ENCODE data around the gene CTF1.
A peak's percentile ranks its signal among the peaks of the same experiment; 100 is the strongest.

Gene CTF1

GRCh38 chr16:30896261-30896888, at the start of gene CTF1:
Gene CTF1 (plus strand): TSS chr16:30896614. CDS start chr16:30896644, 30 bp downstream.
- DNase-seq = no peak
- Histone ChIP-seq H3K4me1 (ENCODE audit: low read length) (peaks cover 14% of the 10 kb centered on the region), H3K4me3 (ENCODE audit: low read length) (peak within 1 kb of the TSS; percentile 58)

DNA sequence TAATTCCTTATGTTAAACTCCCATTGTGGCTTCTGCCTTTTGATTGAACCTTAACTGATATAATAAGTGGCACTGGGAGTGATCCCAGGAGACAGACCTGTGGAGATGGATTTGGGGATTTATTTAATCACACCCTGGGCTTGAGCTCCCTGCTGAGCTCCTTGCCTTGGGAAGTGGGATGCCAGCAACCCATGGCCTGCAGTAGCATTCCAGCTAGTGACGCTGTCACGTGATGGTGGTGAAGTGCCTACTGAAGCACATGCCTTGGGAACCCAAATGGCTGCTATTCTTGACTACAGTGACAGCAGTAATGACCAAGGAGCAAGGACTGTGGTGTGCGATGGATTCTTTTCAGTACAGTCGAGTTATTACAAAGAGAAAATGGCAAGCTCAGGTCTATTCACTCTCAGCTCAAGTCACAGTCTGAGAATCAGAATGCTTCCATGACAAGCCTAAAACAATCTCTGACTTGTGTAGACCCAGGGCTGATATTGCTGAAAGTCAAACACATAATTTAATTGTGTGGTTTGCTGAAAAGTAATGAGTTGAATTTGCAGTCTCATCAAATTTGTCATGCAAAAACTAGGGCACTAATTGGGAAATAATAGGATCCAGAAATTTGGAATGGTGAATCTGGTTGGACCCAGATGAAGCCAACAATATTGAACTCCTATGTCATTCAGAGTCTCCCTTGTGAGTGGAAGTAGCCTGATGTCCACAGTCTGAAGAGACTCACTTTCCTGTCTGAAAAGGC, 49.6 kb upstream of the CTF1 start:
- H3K27ac ChIP-seq (ENCODE audit: low read length) = no peak overlapping the region
- peaks cover 7% of the 10 kb centered on the region for H3K4me1 ChIP-seq (ENCODE audit: low read length)
- no peak for TF ChIP-seq EZH2 (optimal IDR thresholded peaks at IDR 0.05; ENCODE audit: low read depth, low read length)
- TF ChIP-seq, protein P1, sequence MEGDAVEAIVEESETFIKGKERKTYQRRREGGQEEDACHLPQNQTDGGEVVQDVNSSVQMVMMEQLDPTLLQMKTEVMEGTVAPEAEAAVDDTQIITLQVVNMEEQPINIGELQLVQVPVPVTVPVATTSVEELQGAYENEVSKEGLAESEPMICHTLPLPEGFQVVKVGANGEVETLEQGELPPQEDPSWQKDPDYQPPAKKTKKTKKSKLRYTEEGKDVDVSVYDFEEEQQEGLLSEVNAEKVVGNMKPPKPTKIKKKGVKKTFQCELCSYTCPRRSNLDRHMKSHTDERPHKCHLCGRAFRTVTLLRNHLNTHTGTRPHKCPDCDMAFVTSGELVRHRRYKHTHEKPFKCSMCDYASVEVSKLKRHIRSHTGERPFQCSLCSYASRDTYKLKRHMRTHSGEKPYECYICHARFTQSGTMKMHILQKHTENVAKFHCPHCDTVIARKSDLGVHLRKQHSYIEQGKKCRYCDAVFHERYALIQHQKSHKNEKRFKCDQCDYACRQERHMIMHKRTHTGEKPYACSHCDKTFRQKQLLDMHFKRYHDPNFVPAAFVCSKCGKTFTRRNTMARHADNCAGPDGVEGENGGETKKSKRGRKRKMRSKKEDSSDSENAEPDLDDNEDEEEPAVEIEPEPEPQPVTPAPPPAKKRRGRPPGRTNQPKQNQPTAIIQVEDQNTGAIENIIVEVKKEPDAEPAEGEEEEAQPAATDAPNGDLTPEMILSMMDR (IDR thresholded peaks at IDR 0.05; ENCODE audit: low read length) = no peak
- TF ChIP-seq EZH2phosphoT487 (IDR thresholded peaks at IDR 0.05; ENCODE audit: low read length) = no peak
- H3K4me3 ChIP-seq (ENCODE audit: low read length) = no peak overlapping the region
- H3K79me2 ChIP-seq (ENCODE audit: low read length) = no peaks in the 10 kb centered on the region
- no peak overlapping the region for H3K9ac ChIP-seq (ENCODE audit: low read length)
- H3K9me2 ChIP-seq (replicated peaks; ENCODE audit: insufficient read depth, low read length) = no peaks in the 10 kb centered on the region
- H3K9me3 ChIP-seq (replicated peaks; ENCODE audit: insufficient read depth, low read length) = no peaks in the 10 kb centered on the region
- H3K36me3 ChIP-seq (replicated peaks; ENCODE audit: insufficient read depth, low read length) = no peaks in the 10 kb centered on the region
- DNase-seq = no peak
- H3F3A ChIP-seq (ENCODE audit: insufficient read depth, low read length) = no peaks in the 10 kb centered on the region; the same call in 1 of the 2 replicates
- no peaks in the 10 kb centered on the region for H4K20me1 ChIP-seq (ENCODE audit: insufficient read depth, low read length)
- no peak overlapping the region for H3K4me2 ChIP-seq (ENCODE audit: low read depth, low read length)
- H3K27me3 ChIP-seq (replicated peaks; ENCODE audit: insufficient read depth, low read length) = no peaks in the 10 kb centered on the region
- H2AFZ ChIP-seq (ENCODE audit: low read length) = no peak overlapping the region

More at GRCh38 chr16:30896261-30896888, at the start of gene CTF1:
- no peaks in the 10 kb centered on the region for H3K9me2 ChIP-seq (replicated peaks; ENCODE audit: insufficient read depth, low read length)
- peak within 1 kb of the TSS; percentile 24; the same call in 1 of the 2 replicates for H3K9ac ChIP-seq (ENCODE audit: low read length)
- no peaks in the 10 kb centered on the region for H3K36me3 ChIP-seq (replicated peaks; ENCODE audit: insufficient read depth, low read length)
- TF ChIP-seq, protein P1 (IDR thresholded peaks at IDR 0.05; ENCODE audit: low read length) = no peak
- TF ChIP-seq EZH2phosphoT487 (IDR thresholded peaks at IDR 0.05; ENCODE audit: low read length) = no peak
- no peak for TF ChIP-seq EZH2 (optimal IDR thresholded peaks at IDR 0.05; ENCODE audit: low read depth, low read length)
- peaks cover 25% of the 10 kb centered on the region for H3F3A ChIP-seq (ENCODE audit: insufficient read depth, low read length)
- H4K20me1 ChIP-seq (ENCODE audit: insufficient read depth, low read length) = no peaks in the 10 kb centered on the region
- H3K27ac ChIP-seq (ENCODE audit: low read length) = no peak within 1 kb of the TSS
- H3K27me3 ChIP-seq (replicated peaks; ENCODE audit: insufficient read depth, low read length) = no peaks in the 10 kb centered on the region
- no peaks in the 10 kb centered on the region for H3K9me3 ChIP-seq (replicated peaks; ENCODE audit: insufficient read depth, low read length)
- peak within 1 kb of the TSS; percentile 56 for H3K4me2 ChIP-seq (ENCODE audit: low read depth, low read length)
- H2AFZ ChIP-seq (ENCODE audit: low read length) = peak within 1 kb of the TSS; percentile 94
- no peaks in the 10 kb centered on the region for H3K79me2 ChIP-seq (ENCODE audit: low read length)

GRCh38 chr16:30850246-30850645, 46.2 kb upstream of the CTF1 start:
- Histone ChIP-seq H2AFZ (ENCODE audit: low read length) (no peak overlapping the region), H3K4me3 (ENCODE audit: low read length) (no peak overlapping the region), H3K36me3 (replicated peaks; ENCODE audit: insufficient read depth, low read length) (no peaks in the 10 kb centered on the region), H3K9me2 (replicated peaks; ENCODE audit: insufficient read depth, low read length) (no peaks in the 10 kb centered on the region), H3K79me2 (ENCODE audit: low read length) (no peaks in the 10 kb centered on the region), H3F3A (ENCODE audit: insufficient read depth, low read length) (no peaks in the 10 kb centered on the region), H3K4me1 (ENCODE audit: low read length) (peaks cover 3% of the 10 kb centered on the region), H3K27ac (ENCODE audit: low read length) (no peak overlapping the region), H4K20me1 (ENCODE audit: insufficient read depth, low read length) (no peaks in the 10 kb centered on the region), H3K9ac (ENCODE audit: low read length) (no peak overlapping the region), H3K9me3 (replicated peaks; ENCODE audit: insufficient read depth, low read length) (no peaks in the 10 kb centered on the region), H3K27me3 (replicated peaks; ENCODE audit: insufficient read depth, low read length) (no peaks in the 10 kb centered on the region), H3K4me2 (ENCODE audit: low read depth, low read length) (no peak overlapping the region)
- no peak for TF ChIP-seq EZH2 (optimal IDR thresholded peaks at IDR 0.05; ENCODE audit: low read depth, low read length)
- no peak for TF ChIP-seq EZH2phosphoT487 (IDR thresholded peaks at IDR 0.05; ENCODE audit: low read length)
- TF ChIP-seq, protein P1 (IDR thresholded peaks at IDR 0.05; ENCODE audit: low read length) = no peak
- no peak for DNase-seq
